HS-27A (cell line): Measurements from ENCODE around the gene MESP2.

Source experiments
- DNase-seq: peaks from one replicate; pipeline ENCODE4 v3.0.0-alpha.2; 2012; ENCODE audit warnings: low read depth, missing footprints

Gene MESP2

DNA sequence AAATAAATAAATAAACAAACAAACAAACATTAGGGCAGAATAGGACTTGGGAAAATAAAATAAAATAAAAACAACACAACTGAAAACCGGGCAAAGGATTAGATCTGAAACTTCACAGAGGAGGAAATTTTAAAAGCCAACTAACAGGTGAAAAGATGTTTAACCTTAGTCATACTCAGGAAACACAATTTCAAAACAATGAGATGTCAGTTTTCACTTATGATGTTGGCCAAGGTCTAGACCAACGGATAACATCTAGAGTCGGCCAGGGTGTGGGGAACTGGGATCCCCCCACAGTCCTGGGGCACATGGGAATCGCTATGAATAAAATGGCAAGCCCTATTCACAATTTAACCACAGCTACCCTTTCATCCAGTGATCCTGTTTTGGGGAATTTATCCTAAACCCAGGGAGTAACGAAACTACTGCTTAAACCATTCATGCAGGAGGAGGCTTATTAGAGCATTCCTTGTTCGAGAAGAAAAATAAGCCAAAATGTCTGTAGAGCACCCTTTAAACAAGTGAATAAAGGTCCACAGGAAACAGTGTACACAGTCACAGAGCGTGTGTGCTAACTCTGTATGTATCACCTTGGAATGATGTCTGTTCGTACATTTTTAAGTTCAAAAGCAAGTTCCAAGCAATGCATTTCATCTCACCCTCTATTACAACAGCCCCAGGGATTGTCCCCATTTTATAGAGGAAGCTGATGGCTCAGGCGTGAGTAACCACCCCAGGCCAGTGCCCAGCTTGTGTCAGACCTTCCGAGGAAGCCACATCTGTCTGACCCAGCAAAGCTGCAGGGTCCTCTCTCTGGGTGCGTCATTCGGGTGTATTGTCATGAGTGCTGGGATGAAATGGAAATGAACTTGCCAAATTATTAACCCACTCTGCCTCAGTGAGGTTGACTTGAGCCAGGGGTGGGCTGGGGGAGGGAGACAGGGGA, 44.8 kb downstream of the MESP2 start:
- DNase-seq = peak; percentile 30

DNA sequence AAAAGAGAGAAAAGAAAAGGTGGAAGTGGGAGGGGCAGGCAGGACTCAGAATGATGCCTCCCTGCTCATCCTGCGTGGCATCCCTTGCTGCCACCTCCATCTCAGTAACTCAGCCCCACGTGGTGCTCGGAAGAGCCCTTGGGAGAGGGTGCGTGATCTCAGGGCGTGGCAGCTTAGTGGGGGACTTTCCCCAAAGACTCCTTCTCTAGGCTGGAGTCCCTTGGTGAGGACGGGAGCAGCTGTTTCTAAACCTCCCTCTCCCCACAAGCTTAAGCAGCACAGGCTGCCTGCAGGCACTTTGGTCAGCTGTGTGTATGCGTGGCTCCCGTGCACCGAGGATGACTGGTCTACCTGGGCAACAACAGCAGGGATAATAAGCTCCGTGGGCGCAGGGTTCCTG, 45.9 kb downstream of the MESP2 start:
- DNase-seq = no peak

DNA sequence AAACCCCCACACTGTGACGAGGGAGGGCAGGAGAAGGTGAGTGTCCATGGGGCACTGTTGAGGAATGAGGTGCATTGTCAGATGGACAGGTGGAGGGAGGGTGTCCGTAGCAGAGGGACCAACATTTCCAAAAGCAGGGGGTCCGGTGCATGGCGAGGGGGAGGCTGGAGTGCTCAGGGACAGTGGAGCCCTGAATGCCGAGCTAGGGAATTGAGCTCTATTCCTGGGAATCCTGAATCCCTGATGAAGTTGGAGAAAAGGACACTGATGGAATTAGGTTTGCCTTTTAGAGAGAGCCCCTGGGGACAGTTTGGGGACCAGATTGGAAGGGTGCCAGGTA, 46.4 kb downstream of the MESP2 start:
- DNase-seq = no peak

DNA sequence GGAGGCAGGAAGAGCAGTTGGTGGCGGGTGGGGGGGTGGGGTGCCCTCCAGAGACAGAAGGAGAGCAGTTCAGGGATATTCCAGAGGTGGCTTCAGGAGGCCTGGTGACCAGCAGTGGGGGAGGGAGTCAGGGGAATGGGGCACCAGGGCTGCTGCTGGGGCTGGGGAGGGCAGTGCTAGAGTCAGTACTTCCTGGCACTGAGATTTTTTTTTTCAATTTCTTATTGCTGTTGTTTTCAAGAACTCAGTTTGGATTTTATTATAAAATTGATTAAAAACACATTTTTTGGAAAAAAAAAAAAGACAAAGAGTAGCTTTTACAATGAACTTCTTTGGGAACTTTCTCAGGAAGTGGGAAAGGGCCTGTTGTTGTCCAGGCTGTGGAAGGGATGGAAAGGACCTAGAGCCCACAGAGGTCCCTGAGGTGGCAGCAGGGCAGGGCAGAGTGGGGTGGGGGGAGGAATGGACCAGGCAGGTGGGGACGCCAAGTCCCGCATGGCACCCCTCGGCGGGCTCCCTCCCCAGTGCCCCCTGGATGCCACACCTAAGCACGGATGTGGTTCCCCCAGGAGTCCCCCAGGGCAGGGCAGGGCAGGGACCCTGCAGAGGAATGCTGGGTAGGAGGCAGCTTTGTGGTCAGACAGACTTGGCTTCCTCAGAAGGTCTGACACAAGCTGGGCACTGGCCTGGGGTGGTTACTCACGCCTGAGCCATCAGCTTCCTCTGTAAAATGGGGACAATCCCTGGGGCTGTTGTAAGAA, 47.0 kb downstream of the MESP2 start:
- peak; percentile 34 for DNase-seq

DNA sequence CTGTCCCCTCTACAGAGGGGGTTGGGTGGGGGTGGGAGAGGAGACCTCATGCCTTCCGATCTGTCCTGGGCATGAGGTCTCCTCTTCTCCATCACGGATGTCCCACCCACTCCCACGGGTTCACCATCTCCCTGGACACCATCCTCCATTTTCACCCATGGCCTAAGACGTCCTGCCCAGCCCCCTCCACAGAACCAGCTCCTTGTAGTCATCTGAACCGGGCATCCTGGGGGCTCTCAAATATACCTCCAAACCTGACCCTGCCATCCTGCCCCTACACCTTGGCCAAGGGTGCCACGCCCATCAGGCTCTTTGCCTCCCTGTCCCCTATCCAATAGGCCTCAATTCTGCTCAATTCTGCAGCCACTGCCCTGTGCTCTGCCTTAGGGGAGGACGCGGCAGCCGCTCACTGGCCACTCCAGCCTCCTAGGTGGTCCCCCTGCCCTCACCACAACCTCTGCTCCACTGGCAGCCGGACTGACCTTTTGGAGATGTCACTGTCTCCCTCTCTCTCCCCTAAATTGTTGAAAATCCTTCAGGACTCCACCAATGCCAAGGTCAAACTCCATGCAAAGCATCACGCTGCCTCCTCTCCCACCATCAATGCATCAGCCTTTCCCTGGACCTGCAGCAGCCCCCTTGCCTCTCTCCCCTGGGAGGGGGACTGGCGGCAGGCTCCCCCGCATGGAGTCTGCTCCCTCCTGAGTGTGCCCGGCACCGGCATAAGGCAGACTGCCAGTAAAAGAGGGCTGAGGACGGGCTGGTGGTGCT, 47.9 kb downstream of the MESP2 start:
- DNase-seq = no peak

DNA sequence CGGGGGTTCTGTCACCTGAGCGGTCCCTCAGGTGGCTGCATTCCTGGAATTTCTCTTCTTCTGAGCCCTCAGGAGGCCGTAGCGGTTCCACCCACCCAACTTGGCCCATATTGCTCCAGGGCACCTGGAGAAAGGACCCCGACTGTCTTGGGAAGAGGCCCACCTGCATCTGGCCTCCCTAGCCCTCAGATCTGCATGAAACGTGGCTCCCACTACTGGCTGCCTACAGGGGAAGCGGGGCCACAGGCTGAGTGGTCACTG, 48.4 kb downstream of the MESP2 start:
- no peak for DNase-seq

DNA sequence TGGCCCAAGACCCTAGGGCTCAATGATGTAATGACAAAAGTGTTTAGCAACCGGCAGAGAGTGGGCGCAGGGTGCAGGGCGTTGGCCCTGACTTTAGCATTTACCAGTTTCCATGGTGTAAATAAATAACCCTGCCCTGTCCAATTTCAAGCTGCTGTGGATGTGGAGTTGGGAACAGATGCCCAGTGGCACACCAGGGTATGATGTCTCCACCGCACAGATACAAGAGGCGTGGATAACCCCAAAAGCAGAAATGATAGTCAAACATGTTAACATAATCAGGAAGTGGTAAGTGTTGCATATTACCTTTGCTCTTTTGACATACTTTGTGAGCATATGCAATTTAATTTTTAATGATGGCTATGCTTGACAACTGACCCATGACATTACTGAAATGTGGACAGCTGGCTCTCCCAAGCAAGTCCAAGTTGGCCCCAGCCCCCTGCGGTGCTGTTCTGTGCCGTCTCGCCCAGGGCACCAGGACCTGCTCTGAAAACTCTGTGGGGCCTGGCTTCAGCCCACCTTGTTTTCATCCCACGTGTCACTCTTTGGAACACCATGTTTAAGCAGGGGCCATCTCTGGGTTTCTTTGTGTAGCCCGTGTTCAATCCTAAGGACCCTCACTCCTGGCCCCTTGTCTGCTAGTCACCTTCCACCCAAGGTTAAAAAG, 49.3 kb downstream of the MESP2 start:
- DNase-seq = no peak

DNA sequence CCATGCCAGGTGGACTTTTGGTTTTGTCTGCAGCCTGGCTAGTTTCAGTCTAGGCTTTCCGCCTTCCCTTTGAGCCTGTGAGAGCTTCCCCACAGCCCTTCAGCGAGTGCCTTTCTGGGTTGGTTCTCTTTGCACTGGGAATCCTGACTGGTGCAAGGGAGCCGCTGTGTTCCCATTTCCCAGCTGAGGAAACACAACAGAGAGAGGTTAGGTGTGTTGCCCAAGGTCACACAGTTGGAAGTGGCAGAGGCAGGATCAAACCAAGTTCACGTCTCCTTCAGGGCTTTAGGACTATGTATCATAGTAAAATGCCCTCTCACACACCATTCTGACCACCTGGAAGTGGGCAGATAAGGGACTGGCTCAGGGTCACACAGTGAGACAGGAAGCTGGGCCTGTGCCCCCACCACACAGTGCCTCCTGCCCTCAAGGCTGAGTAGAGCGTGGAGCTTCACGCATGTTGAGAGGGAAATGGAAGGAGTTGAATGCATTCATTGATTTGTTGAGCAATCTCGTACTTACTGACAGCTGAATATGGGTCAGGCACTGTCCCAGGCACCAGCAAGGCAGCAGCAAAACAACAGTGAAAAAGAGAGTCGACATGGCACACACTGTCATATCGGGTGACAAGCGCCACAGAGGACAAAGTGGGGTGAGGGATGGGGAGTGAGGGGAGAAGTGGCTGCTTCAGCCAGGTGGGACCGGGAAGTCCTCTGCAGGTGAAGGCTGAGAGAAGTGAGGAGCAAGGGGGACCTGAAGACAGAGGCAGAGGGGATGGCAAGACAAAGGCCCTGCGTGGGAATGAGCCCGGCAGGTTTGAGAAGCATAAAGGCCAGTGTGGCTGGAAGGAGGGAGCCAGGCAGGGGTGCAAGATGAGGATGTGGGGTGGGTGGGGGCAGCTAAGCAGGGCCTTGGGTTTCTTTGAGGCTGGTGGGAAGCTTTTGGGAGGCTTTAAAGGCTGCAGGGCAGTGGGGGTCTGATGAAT, 50.8 kb downstream of the MESP2 start:
- DNase-seq = no peak

DNA sequence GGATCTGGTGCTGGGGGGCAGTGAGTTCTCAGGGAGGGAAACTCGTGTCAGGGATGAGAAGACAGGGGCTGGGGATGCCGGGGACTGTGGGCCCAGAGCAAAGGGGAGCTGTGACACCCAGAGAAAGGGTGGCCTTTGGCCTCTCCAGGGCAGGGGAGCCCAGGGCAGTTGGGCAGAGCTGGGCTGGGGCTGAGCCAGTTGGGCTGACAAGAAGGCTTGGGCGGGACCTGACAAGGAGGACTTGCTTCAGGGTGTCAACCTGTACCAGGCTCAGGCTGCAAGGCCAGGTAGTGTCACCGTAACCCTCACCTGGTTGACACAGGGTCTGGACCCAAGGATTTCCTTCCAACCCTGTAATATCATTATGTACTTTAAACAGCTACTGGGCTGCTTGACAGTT, 51.7 kb downstream of the MESP2 start:
- DNase-seq = no peak
